H9 (cell line): Measurements from ENCODE around the gene OR4N5. TPM values are rescaled to one million over a fixed set of nuclear protein-coding genes. Genes with fewer than 3 reads are reported as not detected.

Experiments
- DNase-seq: peaks from one replicate; pipeline ENCODE4 v3.0.0-alpha.2; 2017
- H2AFZ ChIP-seq: one replicate; pipeline ENCODE4 v1.6.1; 2013; ENCODE audit warnings: mild to moderate bottlenecking, low read length, control low read depth, moderate library complexity
- H2AK5ac ChIP-seq: 2 replicates; pipeline ENCODE4 v1.6.1; 2013; ENCODE audit warnings: low read length, control low read depth, mixed read lengths; ENCODE audit not compliant: insufficient read length
- H2BK120ac ChIP-seq: one replicate; pipeline ENCODE4 v1.6.1; 2013; ENCODE audit warnings: low read depth, mild to moderate bottlenecking, low read length, control low read depth, inconsistent platforms; ENCODE audit not compliant: poor library complexity, severe bottlenecking
- H2BK12ac ChIP-seq: 2 replicates; pipeline ENCODE4 v1.6.1; 2013; ENCODE audit warnings: low read length, control low read depth, mixed read lengths, low read depth; ENCODE audit not compliant: insufficient read length
- H2BK15ac ChIP-seq: 2 replicates; pipeline ENCODE4 v1.6.1; 2013; ENCODE audit warnings: low read depth, low read length, control low read depth
- H2BK20ac ChIP-seq: one replicate; pipeline ENCODE4 v1.6.1; 2013; ENCODE audit warnings: low read depth, mild to moderate bottlenecking, low read length, control low read depth, inconsistent platforms; ENCODE audit not compliant: poor library complexity, severe bottlenecking
- H2BK5ac ChIP-seq: 2 replicates; pipeline ENCODE4 v1.6.1; 2013; ENCODE audit warnings: low read length, control low read depth, mixed read lengths; ENCODE audit not compliant: insufficient read length
- H3K14ac ChIP-seq: 2 replicates; pipeline ENCODE4 v1.6.1; 2013; ENCODE audit warnings: low read length, control low read depth; ENCODE audit not compliant: insufficient read depth
- H3K18ac ChIP-seq: 2 replicates; pipeline ENCODE4 v1.6.1; 2013; ENCODE audit warnings: low read depth, mild to moderate bottlenecking, mixed read lengths, low read length, control low read depth; ENCODE audit not compliant: insufficient read length
- H3K23ac ChIP-seq: 2 replicates; pipeline ENCODE4 v1.6.1; 2013; ENCODE audit warnings: low read length, control low read depth, mixed read lengths, low read depth; ENCODE audit not compliant: insufficient read length
- H3K23me2 ChIP-seq: 2 replicates; pipeline ENCODE4 v1.6.1; 2013; ENCODE audit warnings: low read depth, mild to moderate bottlenecking, mixed read lengths, low read length, control low read depth; ENCODE audit not compliant: insufficient read length, poor library complexity, severe bottlenecking
- H3K27ac ChIP-seq: 2 replicates; pipeline ENCODE4 v1.5.1; 2013; ENCODE audit warnings: low read length, control low read depth, mixed read lengths, low read depth; ENCODE audit not compliant: insufficient read length
- H3K27me3 ChIP-seq: 2 replicates; pipeline ENCODE4 v1.6.1; 2013; ENCODE audit warnings: low read length, control low read depth, inconsistent platforms; ENCODE audit not compliant: insufficient read depth
- H3K4ac ChIP-seq: 2 replicates; pipeline ENCODE4 v1.6.1; 2013; ENCODE audit warnings: low read depth, mild to moderate bottlenecking, control low read depth, inconsistent platforms, low read length, moderate library complexity
- H3K4me1 ChIP-seq: 2 replicates; pipeline ENCODE4 v1.6.1; 2013; ENCODE audit warnings: low read length, control low read depth, inconsistent platforms; ENCODE audit not compliant: insufficient read depth
- H3K4me2 ChIP-seq: 2 replicates; pipeline ENCODE4 v1.6.1; 2013; ENCODE audit warnings: low read length, control low read depth, mixed read lengths; ENCODE audit not compliant: insufficient read length, insufficient read depth
- H3K56ac ChIP-seq: 2 replicates; pipeline ENCODE4 v1.6.1; 2013; ENCODE audit warnings: low read depth, mild to moderate bottlenecking, mixed read lengths, low read length, control low read depth; ENCODE audit not compliant: insufficient read length
- H3K79me1 ChIP-seq: 2 replicates; pipeline ENCODE4 v1.6.1; 2013; ENCODE audit warnings: low read depth, mild to moderate bottlenecking, moderate library complexity, low read length, control low read depth, inconsistent platforms; ENCODE audit not compliant: insufficient read depth, poor library complexity, severe bottlenecking
- H3K79me2 ChIP-seq: 2 replicates; pipeline ENCODE4 v1.6.1; 2013; ENCODE audit warnings: low read length, control low read depth, inconsistent platforms; ENCODE audit not compliant: insufficient read depth
- H3K9ac ChIP-seq: 2 replicates; pipeline ENCODE4 v1.6.1; 2013; ENCODE audit warnings: low read length, control low read depth, mixed read lengths; ENCODE audit not compliant: insufficient read length; ENCODE audit errors: extremely low read depth
- H3K9me3 ChIP-seq: one replicate; pipeline ENCODE4 v1.6.1; 2013; ENCODE audit warnings: low read depth, low read length, inconsistent platforms; ENCODE audit not compliant: control insufficient read depth
- H3T11ph ChIP-seq: one replicate; pipeline ENCODE4 v1.6.1; 2013; ENCODE audit warnings: mild to moderate bottlenecking, low read length, control low read depth, inconsistent platforms
- H4K20me1 ChIP-seq: one replicate; pipeline ENCODE4 v1.6.1; 2013; ENCODE audit not compliant: control insufficient read depth, insufficient read length, insufficient read depth
- H4K5ac ChIP-seq: 2 replicates; pipeline ENCODE4 v1.6.1; 2013; ENCODE audit warnings: low read depth, mild to moderate bottlenecking, mixed read lengths, low read length, control low read depth; ENCODE audit not compliant: insufficient read length
- H4K8ac ChIP-seq: replicated peaks from 2 replicates; pipeline ENCODE4 v1.6.1; 2013; ENCODE audit warnings: low read length, control low read depth, mixed read lengths, low read depth; ENCODE audit not compliant: insufficient read length
- H4K91ac ChIP-seq: 2 replicates; pipeline ENCODE4 v1.6.1; 2013; ENCODE audit warnings: low read depth, mild to moderate bottlenecking, moderate library complexity, mixed read lengths, low read length, control low read depth; ENCODE audit not compliant: insufficient read length
- H3K27ac Mint-ChIP-seq, 3 experiments: 2 replicates in 2 of 3; 3 replicates in 1 of 3; pipeline ENCODE4 v1.8.0; 2020 to 2021; ENCODE audit warnings: mixed read lengths in 3 of 3, mild to moderate bottlenecking in 1 of 3, moderate library complexity in 1 of 3
- H3K27me3 Mint-ChIP-seq: 2 replicates; pipeline ENCODE4 v1.8.0; 2021; ENCODE audit warnings: low read depth, mild to moderate bottlenecking, moderate library complexity, mixed read lengths
- H3K36me3 Mint-ChIP-seq, 3 experiments: 2 replicates in 2 of 3; 3 replicates in 1 of 3; pipeline ENCODE4 v1.8.0; 2020 to 2021; ENCODE audit warnings: low read depth in 3 of 3, mixed read lengths in 3 of 3; ENCODE audit not compliant: insufficient read depth in 1 of 3
- H3K4me1 Mint-ChIP-seq, 2 experiments: 2 replicates each; pipeline ENCODE4 v1.8.0; 2020; ENCODE audit warnings: mixed read lengths in 2 of 2
- H3K4me3 Mint-ChIP-seq, 2 experiments: 2 replicates in 1 of 2; 3 replicates in 1 of 2; pipeline ENCODE4 v1.8.0; 2020 to 2021; ENCODE audit warnings: mild to moderate bottlenecking in 2 of 2, mixed read lengths in 2 of 2, moderate library complexity in 1 of 2
- H3K9me3 Mint-ChIP-seq, 2 experiments: 2 replicates in 1 of 2; 3 replicates in 1 of 2; pipeline ENCODE4 v1.8.0; 2020; ENCODE audit warnings: mild to moderate bottlenecking in 2 of 2, mixed read lengths in 2 of 2, moderate library complexity in 1 of 2
- whole genome bisulfite sequencing: extraction: QIAGEN DNeasy Blood & Tissue Kit; methylation state at CpG from one replicate; pipeline ENCODE4 v1.1.7; 2013; ENCODE audit warnings: missing lambda C conversion rate, low lambda C conversion rate, mixed read lengths; ENCODE audit not compliant: insufficient read length; ENCODE audit errors: extremely low coverage; 5-methylcytosine and 5-hydroxymethylcytosine counted together
- total RNA-seq: library from RNA; stranded (reverse); gene quantifications from 2 replicates; pipeline ENCODE4 v1.2.1, GENCODE V29; 2021
- TF ChIP-seq, protein P1 (sequence below): fragments of 200-600 bp; sonication (generic); conservative IDR thresholded peaks from 3 replicates; pipeline ENCODE4 v1.8.0; 2021; ENCODE audit warnings: antibody characterized with exemption, mild to moderate bottlenecking

OR4N5 gene
- total RNA-seq, 1 experiment from 2014 or later: not detected

DNA sequence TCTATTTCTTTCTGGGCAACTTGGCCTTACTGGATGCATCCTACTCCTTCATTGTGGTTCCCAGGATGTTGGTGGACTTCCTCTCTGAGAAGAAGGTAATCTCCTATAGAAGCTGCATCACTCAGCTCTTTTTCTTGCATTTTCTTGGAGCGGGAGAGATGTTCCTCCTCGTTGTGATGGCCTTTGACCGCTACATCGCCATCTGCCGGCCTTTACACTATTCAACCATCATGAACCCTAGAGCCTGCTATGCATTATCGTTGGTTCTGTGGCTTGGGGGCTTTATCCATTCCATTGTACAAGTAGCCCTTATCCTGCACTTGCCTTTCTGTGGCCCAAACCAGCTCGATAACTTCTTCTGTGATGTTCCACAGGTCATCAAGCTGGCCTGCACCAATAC is 5.3 kb downstream of the OR4N5 start:
- Mint-ChIP-seq H3K4me1 (no peaks in the 10 kb centered on the region), H3K36me3 (peaks cover 0 to 12% (median 2%) of the 10 kb centered on the region in 3 experiments; a peak in 2 of 7 replicates), H3K27ac (no peak overlapping the region), H3K9me3 (peaks cover 76 to 79% of the 10 kb centered on the region in 2 experiments), H3K4me3 (no peak overlapping the region), H3K27me3 (no peaks in the 10 kb centered on the region)
- H4K91ac ChIP-seq: no peak overlapping the region
- no peaks in the 10 kb centered on the region for H3K4me1 ChIP-seq
- no peaks in the 10 kb centered on the region for H3K79me1 ChIP-seq
- H3K4ac ChIP-seq: no peak overlapping the region
- DNase-seq: no peak
- no peak overlapping the region for H2BK15ac ChIP-seq
- no peak overlapping the region for H3K23ac ChIP-seq
- H3K23me2 ChIP-seq: no peaks in the 10 kb centered on the region
- no peak overlapping the region for H2BK12ac ChIP-seq
- no peak overlapping the region for H3K56ac ChIP-seq
- no peak overlapping the region for H2BK20ac ChIP-seq
- no peak overlapping the region for H4K5ac ChIP-seq
- H4K20me1 ChIP-seq: no peaks in the 10 kb centered on the region
- H3K4me2 ChIP-seq: no peak overlapping the region
- H3T11ph ChIP-seq: no peak overlapping the region
- H3K27me3 ChIP-seq: no peaks in the 10 kb centered on the region
- H3K79me2 ChIP-seq: no peaks in the 10 kb centered on the region
- no CpG with 5 or more reads among the region's 7 CpGs for WGBS
- H3K9ac ChIP-seq: no peak overlapping the region
- H2AFZ ChIP-seq: no peak overlapping the region
- no peak overlapping the region for H2BK120ac ChIP-seq
- H2AK5ac ChIP-seq: no peak overlapping the region
- TF ChIP-seq, protein P1, sequence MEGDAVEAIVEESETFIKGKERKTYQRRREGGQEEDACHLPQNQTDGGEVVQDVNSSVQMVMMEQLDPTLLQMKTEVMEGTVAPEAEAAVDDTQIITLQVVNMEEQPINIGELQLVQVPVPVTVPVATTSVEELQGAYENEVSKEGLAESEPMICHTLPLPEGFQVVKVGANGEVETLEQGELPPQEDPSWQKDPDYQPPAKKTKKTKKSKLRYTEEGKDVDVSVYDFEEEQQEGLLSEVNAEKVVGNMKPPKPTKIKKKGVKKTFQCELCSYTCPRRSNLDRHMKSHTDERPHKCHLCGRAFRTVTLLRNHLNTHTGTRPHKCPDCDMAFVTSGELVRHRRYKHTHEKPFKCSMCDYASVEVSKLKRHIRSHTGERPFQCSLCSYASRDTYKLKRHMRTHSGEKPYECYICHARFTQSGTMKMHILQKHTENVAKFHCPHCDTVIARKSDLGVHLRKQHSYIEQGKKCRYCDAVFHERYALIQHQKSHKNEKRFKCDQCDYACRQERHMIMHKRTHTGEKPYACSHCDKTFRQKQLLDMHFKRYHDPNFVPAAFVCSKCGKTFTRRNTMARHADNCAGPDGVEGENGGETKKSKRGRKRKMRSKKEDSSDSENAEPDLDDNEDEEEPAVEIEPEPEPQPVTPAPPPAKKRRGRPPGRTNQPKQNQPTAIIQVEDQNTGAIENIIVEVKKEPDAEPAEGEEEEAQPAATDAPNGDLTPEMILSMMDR: no peak
- H3K27ac ChIP-seq: no peak overlapping the region
- H3K9me3 ChIP-seq: peaks cover 55% of the 10 kb centered on the region
- H3K14ac ChIP-seq: no peak overlapping the region
- no peak overlapping the region for H2BK5ac ChIP-seq
- H3K18ac ChIP-seq: no peak overlapping the region
- no peak overlapping the region for H4K8ac ChIP-seq
